ENCODE data around the gene CCDC50.

DNA sequence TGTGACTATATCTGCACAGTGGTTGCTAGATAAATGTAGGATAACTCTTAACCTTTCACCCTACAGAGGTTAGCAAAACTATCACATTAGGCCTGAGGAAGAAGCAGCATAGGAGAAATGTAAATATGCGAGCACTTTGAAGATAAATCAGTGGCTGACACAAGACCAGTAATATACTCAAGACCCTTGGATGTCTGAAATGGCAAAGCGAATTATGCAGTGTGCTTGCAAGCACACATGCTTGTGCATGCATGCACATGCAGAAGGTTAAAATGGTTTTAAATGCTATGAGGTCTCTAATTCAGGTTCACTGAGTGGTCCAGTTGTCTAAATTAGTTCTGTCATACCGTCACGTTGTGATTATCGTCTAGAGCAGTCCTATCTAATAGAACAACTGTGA, 14.7 kb downstream of the CCDC50 start:
- TF ChIP-seq TBP (IDR thresholded peaks at IDR 0.05; ENCODE audit: low read depth, low read length), result no peak
- no peak for TF ChIP-seq CEBPB (IDR thresholded peaks at IDR 0.05; ENCODE audit: low read depth, low read length)
- TF ChIP-seq, protein P1, sequence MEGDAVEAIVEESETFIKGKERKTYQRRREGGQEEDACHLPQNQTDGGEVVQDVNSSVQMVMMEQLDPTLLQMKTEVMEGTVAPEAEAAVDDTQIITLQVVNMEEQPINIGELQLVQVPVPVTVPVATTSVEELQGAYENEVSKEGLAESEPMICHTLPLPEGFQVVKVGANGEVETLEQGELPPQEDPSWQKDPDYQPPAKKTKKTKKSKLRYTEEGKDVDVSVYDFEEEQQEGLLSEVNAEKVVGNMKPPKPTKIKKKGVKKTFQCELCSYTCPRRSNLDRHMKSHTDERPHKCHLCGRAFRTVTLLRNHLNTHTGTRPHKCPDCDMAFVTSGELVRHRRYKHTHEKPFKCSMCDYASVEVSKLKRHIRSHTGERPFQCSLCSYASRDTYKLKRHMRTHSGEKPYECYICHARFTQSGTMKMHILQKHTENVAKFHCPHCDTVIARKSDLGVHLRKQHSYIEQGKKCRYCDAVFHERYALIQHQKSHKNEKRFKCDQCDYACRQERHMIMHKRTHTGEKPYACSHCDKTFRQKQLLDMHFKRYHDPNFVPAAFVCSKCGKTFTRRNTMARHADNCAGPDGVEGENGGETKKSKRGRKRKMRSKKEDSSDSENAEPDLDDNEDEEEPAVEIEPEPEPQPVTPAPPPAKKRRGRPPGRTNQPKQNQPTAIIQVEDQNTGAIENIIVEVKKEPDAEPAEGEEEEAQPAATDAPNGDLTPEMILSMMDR (IDR thresholded peaks at IDR 0.05; ENCODE audit: control extremely low read depth in 1 of 3, insufficient read depth in 1 of 3, low read depth in 1 of 3, low read length in 3 of 3), result no peak
- TF ChIP-seq ZNF274 (IDR thresholded peaks at IDR 0.05; ENCODE audit: borderline replicate concordance, extremely low read depth, low read length), result no peak
- TF ChIP-seq, protein P2, sequence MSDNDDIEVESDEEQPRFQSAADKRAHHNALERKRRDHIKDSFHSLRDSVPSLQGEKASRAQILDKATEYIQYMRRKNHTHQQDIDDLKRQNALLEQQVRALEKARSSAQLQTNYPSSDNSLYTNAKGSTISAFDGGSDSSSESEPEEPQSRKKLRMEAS (IDR thresholded peaks at IDR 0.05), result no peak
- no peak for TF ChIP-seq SP2 (IDR thresholded peaks at IDR 0.05; ENCODE audit: low read length)

Measured in H1 (cell line).